Measurements from ENCODE around the gene SRC. TPM values are rescaled to one million over a fixed set of nuclear protein-coding genes. Genes with fewer than 3 reads are reported as not detected.

The SRC gene
- total and polyA plus RNA-seq, 2 of the 8 experiments (the other 6 are each of a cell fraction or from before 2014, with no cell fraction given) = 27.6 to 28.8 TPM

- no peak overlapping the region for H3K23ac ChIP-seq (ENCODE audit: insufficient read length)
- FAIRE-seq (no peak), DNase-seq (ENCODE audit: low read depth in 1 of 2, low spot score in 2 of 2) (no peak)
- POLR2A ChIA-PET (ENCODE audit: partially characterized antibody) = no interaction called here
- H4K8ac ChIP-seq (ENCODE audit: extremely low read depth, insufficient read depth, low read length) = no peak overlapping the region
- no peak overlapping the region for H3K18ac ChIP-seq (ENCODE audit: extremely low read depth, low read length)
- H3K9me3 ChIP-seq (ENCODE audit: insufficient read depth in 2 of 2, low read depth in 1 of 2, low read length in 1 of 2) = no peaks in the 10 kb centered on the region
- no peak overlapping the region; the same call in 1 of the 2 replicates for H2BK15ac ChIP-seq (ENCODE audit: low read length)
- no peak overlapping the region for H3K27ac ChIP-seq (ENCODE audit: low read depth, low read length)
- H2BK12ac ChIP-seq (ENCODE audit: low read depth, low read length) = no peak overlapping the region
- H2BK20ac ChIP-seq (ENCODE audit: low read length) = no peak overlapping the region
- peaks cover 3% of the 10 kb centered on the region; the same call in 1 of the 2 replicates for H3K23me2 ChIP-seq (ENCODE audit: low read depth, low read length)
- no peak overlapping the region for H3K56ac ChIP-seq (replicated peaks; ENCODE audit: insufficient read length, low read depth, low read length)
- H2AK5ac ChIP-seq (ENCODE audit: low read depth, low read length) = no peak overlapping the region
- peaks cover 0 to 1% of the 10 kb centered on the region in 2 experiments for H4K20me1 ChIP-seq (replicated peaks in 1 of 2; ENCODE audit: control insufficient read depth in 1 of 2, insufficient read depth in 2 of 2, low read length in 2 of 2)
- no peaks in the 10 kb centered on the region; a peak in 1 of 7 replicates for H3K27me3 ChIP-seq (replicated peaks in 1 of 4; ENCODE audit: control insufficient read depth in 3 of 4, extremely low read depth in 1 of 4, insufficient read depth in 3 of 4, low read length in 3 of 4)
- WGBS, 2 experiments (ENCODE audit: extremely low coverage in 1 of 2, insufficient coverage in 1 of 2, insufficient read length in 1 of 2, insufficient replicate concordance in 2 of 2, low coverage in 1 of 2, low lambda C conversion rate in 2 of 2, missing lambda C conversion rate in 1 of 2) = 78% methylated on average over 4 of the region's 4 CpGs; no CpG with 5 or more reads in 1 of the 2 experiments
- no peak overlapping the region for H2AFZ ChIP-seq (ENCODE audit: low read length)
- H2BK5ac ChIP-seq (ENCODE audit: low read depth, low read length) = no peak overlapping the region
- H3K9ac ChIP-seq (replicated peaks in 1 of 4; ENCODE audit: extremely low read depth in 1 of 4, low read depth in 3 of 4, low read length in 3 of 4) = no peak overlapping the region
- no peak overlapping the region for H2BK120ac ChIP-seq (replicated peaks; ENCODE audit: low read depth, low read length)
- H3K4ac ChIP-seq (replicated peaks; ENCODE audit: insufficient read length, low read depth, low read length) = no peak overlapping the region
- no peak overlapping the region for H3K4me2 ChIP-seq (ENCODE audit: insufficient read depth in 1 of 2, low read depth in 2 of 2, low read length in 2 of 2)
- H3K36me3 ChIP-seq (ENCODE audit: control insufficient read depth in 2 of 4, insufficient read depth in 4 of 4, low read length in 3 of 4) = no peaks in the 10 kb centered on the region
- H4K5ac ChIP-seq (ENCODE audit: insufficient read length, low read depth, low read length) = no peak overlapping the region
- CTCF ChIA-PET (ENCODE audit: partially characterized antibody) = no interaction called here
- H3K4me3 ChIP-seq (ENCODE audit: extremely low read depth in 1 of 4, insufficient read depth in 2 of 4, low read depth in 3 of 4, low read length in 4 of 4) = no peak overlapping the region
- no peaks in the 10 kb centered on the region for H3K79me2 ChIP-seq (ENCODE audit: control insufficient read depth in 1 of 2, insufficient read depth in 2 of 2, low read length in 2 of 2)
- H4K91ac ChIP-seq (replicated peaks; ENCODE audit: insufficient read length, low read length) = no peak overlapping the region
- H3K4me1 ChIP-seq (replicated peaks in 1 of 4; ENCODE audit: control insufficient read depth in 3 of 4, insufficient read depth in 4 of 4, low read length in 3 of 4) = peaks cover 0 to 14% (median 1%) of the 10 kb centered on the region in 4 experiments; a peak in 2 of 7 replicates
- no peaks in the 10 kb centered on the region for H3K79me1 ChIP-seq (ENCODE audit: low read depth, low read length)
- H3K14ac ChIP-seq (ENCODE audit: insufficient read length) = no peak overlapping the region
- TF ChIP-seq EZH2 (IDR thresholded peaks at IDR 0.05; ENCODE audit: low read depth, low read length, severe bottlenecking) (no peak), CTBP2 (IDR thresholded peaks at IDR 0.05; ENCODE audit: borderline replicate concordance, insufficient read depth, insufficient read length, low read length) (no peak)
These were observed 89.7 kb downstream of the SRC start for GRCh38 chr20:37435607-37436006.

All from H1 (cell line).